Loucy (cell line): ENCODE results near the gene MAPK1.
"Not testable (repeated sequence)": the region's sequence is repeated elsewhere in the genome, so short reads cannot be mapped to it uniquely, and the experiment has no call there.

Experiments used
- H2AFZ ChIP-seq: fragments of 200-600 bp; sonication (generic); 2 replicates; pipeline ENCODE4 v1.6.0; 2016; ENCODE audit warnings: antibody characterized with exemption, mild to moderate bottlenecking, low read length, moderate library complexity
- H3F3A ChIP-seq: fragments of 200-600 bp; 2 replicates; pipeline ENCODE4 v1.6.0; 2016; ENCODE audit warnings: antibody characterized with exemption, low read depth, mild to moderate bottlenecking
- H3K27me3 ChIP-seq: fragments of 200-600 bp; sonication (generic); 2 replicates; pipeline ENCODE4 v1.6.1; 2014; ENCODE audit warnings: low read length, mild to moderate bottlenecking; ENCODE audit not compliant: insufficient read depth, poor library complexity, severe bottlenecking
- H3K36me3 ChIP-seq: fragments of 200-600 bp; sonication (generic); 2 replicates; pipeline ENCODE4 v1.6.1; 2016; ENCODE audit warnings: low read length; ENCODE audit not compliant: insufficient read depth
- H3K4me1 ChIP-seq: fragments of 200-600 bp; sonication (generic); 2 replicates; pipeline ENCODE4 v1.5.1; 2014; ENCODE audit warnings: low read length, mild to moderate bottlenecking; ENCODE audit not compliant: insufficient read depth, poor library complexity, severe bottlenecking
- H3K4me2 ChIP-seq: fragments of 200-600 bp; sonication (generic); 2 replicates; pipeline ENCODE4 v1.6.0; 2014; ENCODE audit warnings: antibody characterized with exemption, low read length, low read depth, mild to moderate bottlenecking; ENCODE audit not compliant: poor library complexity, severe bottlenecking
- H3K4me3 ChIP-seq: fragments of 200-600 bp; sonication (generic); 2 replicates; pipeline ENCODE4 v1.5.1; 2014; ENCODE audit warnings: low read length, mild to moderate bottlenecking, mixed read lengths; ENCODE audit not compliant: poor library complexity, severe bottlenecking
- H3K79me2 ChIP-seq: fragments of 200-600 bp; sonication (generic); 2 replicates; pipeline ENCODE4 v1.6.1; 2014; ENCODE audit warnings: low read length; ENCODE audit not compliant: insufficient read depth
- H3K9ac ChIP-seq: fragments of 200-600 bp; sonication (generic); 2 replicates; pipeline ENCODE4 v1.6.0; 2014; ENCODE audit warnings: mild to moderate bottlenecking, low read depth, low read length, moderate library complexity; ENCODE audit not compliant: poor library complexity, severe bottlenecking
- H3K9me2 ChIP-seq: fragments of 200-600 bp; sonication (generic); replicated peaks from 2 replicates; pipeline ENCODE4 v1.6.1; 2016; ENCODE audit warnings: low read depth, low read length, mixed read lengths
- H3K9me3 ChIP-seq: fragments of 200-600 bp; sonication (generic); 2 replicates; pipeline ENCODE4 v1.6.1; 2014; ENCODE audit warnings: mild to moderate bottlenecking, antibody characterized with exemption, low read length, low read depth; ENCODE audit not compliant: insufficient read depth
- H4K20me1 ChIP-seq: fragments of 200-600 bp; sonication (generic); 2 replicates; pipeline ENCODE4 v1.6.0; 2014; ENCODE audit warnings: antibody characterized with exemption, low read length, mild to moderate bottlenecking; ENCODE audit not compliant: insufficient read depth, poor library complexity, severe bottlenecking
- EZH2phosphoT487 ChIP-seq: fragments of 200-600 bp; IDR thresholded peaks from 2 replicates; pipeline ENCODE4 v1.6.1; 2018; ENCODE audit warnings: antibody characterized with exemption, mild to moderate bottlenecking, moderate library complexity, borderline replicate concordance
- TF ChIP-seq, protein P1 (sequence below): fragments of 200-600 bp; sonication (generic); conservative IDR thresholded peaks from 2 replicates; pipeline ENCODE4 v1.5.1; 2014; ENCODE audit warnings: mild to moderate bottlenecking, antibody characterized with exemption, low read length

The MAPK1 gene

DNA sequence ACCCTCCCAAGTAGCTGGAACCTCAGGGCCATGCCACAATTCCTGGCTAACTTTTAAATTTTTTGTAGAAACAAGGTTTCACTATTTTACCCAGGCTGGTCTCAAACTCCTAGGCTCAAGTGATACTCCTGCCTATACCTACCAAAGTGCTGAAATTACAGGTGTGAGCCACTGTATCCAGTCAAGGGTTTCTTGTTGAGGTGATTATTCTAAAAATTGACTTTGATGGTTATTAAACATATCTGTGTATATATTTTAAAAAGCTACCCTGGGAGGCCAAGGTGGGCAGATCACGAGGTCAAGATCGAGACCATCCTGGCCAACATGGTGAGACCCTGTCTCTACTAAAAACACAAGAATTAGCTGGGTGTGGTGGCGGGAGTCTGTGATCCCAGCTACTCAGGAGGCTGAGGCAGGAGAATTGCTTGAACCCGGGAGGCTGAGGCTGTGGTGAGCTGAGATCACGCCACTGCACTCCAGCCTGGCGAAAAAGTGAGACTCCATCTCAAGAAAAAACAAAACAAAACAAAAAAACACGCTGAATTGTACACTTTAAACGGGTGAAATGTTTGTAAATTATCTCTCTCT lies 27.1 kb downstream of the MAPK1 start:
- Histone ChIP-seq H3K4me3 (no peak overlapping the region), H3K9me3 (no peaks in the 10 kb centered on the region), H3K79me2 (peaks cover 96% of the 10 kb centered on the region), H3K9me2 (no peaks in the 10 kb centered on the region), H2AFZ (no peak overlapping the region), H3K36me3 (peaks cover 6% of the 10 kb centered on the region; the same call in 1 of the 2 replicates), H3K27me3 (no peaks in the 10 kb centered on the region), H3K4me2 (no peak overlapping the region), H3K4me1 (peaks cover 3% of the 10 kb centered on the region), H3K9ac (no peak overlapping the region), H4K20me1 (peaks cover 47% of the 10 kb centered on the region), H3F3A (no peaks in the 10 kb centered on the region)
- no peak for TF ChIP-seq EZH2phosphoT487
- TF ChIP-seq, protein P1, sequence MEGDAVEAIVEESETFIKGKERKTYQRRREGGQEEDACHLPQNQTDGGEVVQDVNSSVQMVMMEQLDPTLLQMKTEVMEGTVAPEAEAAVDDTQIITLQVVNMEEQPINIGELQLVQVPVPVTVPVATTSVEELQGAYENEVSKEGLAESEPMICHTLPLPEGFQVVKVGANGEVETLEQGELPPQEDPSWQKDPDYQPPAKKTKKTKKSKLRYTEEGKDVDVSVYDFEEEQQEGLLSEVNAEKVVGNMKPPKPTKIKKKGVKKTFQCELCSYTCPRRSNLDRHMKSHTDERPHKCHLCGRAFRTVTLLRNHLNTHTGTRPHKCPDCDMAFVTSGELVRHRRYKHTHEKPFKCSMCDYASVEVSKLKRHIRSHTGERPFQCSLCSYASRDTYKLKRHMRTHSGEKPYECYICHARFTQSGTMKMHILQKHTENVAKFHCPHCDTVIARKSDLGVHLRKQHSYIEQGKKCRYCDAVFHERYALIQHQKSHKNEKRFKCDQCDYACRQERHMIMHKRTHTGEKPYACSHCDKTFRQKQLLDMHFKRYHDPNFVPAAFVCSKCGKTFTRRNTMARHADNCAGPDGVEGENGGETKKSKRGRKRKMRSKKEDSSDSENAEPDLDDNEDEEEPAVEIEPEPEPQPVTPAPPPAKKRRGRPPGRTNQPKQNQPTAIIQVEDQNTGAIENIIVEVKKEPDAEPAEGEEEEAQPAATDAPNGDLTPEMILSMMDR: no peak

DNA sequence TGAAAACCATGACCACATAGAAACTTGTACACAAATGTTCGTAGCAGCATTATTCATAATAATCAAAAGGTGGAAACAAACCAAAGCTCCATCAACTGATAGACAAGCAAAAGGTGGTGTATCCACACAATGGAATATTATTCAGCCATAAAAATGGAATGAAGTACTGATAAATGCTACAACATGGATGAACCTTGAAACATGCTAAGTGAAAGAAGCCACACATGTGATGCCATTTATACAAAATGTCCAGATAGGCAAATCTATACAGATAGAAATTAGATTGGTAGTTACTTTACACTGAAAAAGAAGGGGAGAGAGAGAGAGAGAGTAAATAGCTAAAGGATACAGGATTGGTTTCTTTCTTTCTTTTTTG lies 27.7 kb downstream of the MAPK1 start:
- Histone ChIP-seq H3K4me1 (peaks cover 3% of the 10 kb centered on the region), H3K27me3 (no peaks in the 10 kb centered on the region), H3K9me2 (no peaks in the 10 kb centered on the region), H2AFZ (no peak overlapping the region), H4K20me1 (peaks cover 51% of the 10 kb centered on the region), H3K9ac (no peak overlapping the region), H3F3A (no peaks in the 10 kb centered on the region), H3K36me3 (peaks cover 6% of the 10 kb centered on the region; the same call in 1 of the 2 replicates), H3K4me3 (no peak overlapping the region), H3K9me3 (no peaks in the 10 kb centered on the region), H3K4me2 (no peak overlapping the region), H3K79me2 (peaks cover 96% of the 10 kb centered on the region)
- TF ChIP-seq EZH2phosphoT487: no peak
- TF ChIP-seq, protein P1: no peak

DNA sequence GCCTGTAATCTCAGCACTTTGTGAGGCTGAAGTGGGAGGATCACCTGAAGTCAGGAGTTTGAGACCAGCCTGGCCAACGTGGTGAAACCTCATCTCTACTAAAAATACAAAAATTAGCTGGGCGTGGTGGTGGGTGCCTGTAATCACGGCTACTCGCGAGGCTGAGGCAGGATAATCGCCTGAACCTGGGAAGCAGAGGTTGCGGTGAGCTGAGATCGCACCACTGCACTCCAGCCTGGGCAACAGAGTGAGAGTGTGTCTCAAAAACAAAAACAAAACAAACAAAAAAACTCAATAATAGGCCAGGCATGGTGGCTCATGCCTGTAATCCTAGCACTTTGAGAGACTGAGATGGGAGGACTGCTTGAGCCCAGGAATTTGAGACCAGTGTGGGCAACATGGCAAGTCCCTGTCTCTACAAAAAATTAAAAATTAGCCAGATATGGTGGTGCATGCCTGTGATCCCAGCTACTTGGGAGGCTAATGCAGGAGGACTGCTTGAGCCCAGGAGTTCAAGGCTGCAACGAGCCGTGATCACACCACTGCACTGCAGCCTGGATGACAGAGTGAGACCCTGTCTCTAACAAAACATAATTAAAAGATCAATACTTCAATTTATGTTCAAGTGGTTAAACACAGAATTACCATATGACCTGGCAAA lies 28.2 kb downstream of the MAPK1 start:
- H3K4me3 ChIP-seq, H3K36me3 ChIP-seq, H3K9ac ChIP-seq, H3F3A ChIP-seq, H3K27me3 ChIP-seq, H3K9me3 ChIP-seq, H3K4me2 ChIP-seq, H2AFZ ChIP-seq, H3K9me2 ChIP-seq, H3K4me1 ChIP-seq: not testable (repeated sequence)
- peaks cover 47% of the 10 kb centered on the region for H4K20me1 ChIP-seq
- peaks cover 96% of the 10 kb centered on the region for H3K79me2 ChIP-seq
